T-cell (primary cell): ENCODE data around the gene RAB36. TPM values are rescaled to one million over a fixed set of nuclear protein-coding genes. Genes with fewer than 3 reads are reported as not detected.

Experiments used
- ATAC-seq, 4 experiments: fragments of 200-7000 bp in 3 of 4; fragments of 150-1000 bp in 1 of 4; cut with Tn5 transposase; replicated peaks in 1 of 4; 1 replicate in 3 of 4; 2 replicates in 1 of 4; pipeline ENCODE4 v1.10.0; 2021; ENCODE audit warnings: moderate library complexity in 3 of 4, mild to moderate bottlenecking in 2 of 4, moderate number of reproducible peaks in 1 of 4
- CTCF ChIA-PET, 2 donors: fragments of 300-600 bp; sonication (Branson Sonifier 250); formaldehyde crosslinking; loops; one replicate each; lab custom pipeline; 2022; ENCODE audit warnings: antibody characterized with exemption in 2 of 2; lab: Charles Lee
- POLR2A ChIA-PET, 2 donors: fragments of 300-600 bp; sonication (Branson Sonifier 250); formaldehyde crosslinking; loops; one replicate each; lab custom pipeline; 2022; ENCODE audit warnings: antibody characterized with exemption in 2 of 2; lab: Charles Lee
- DNase-seq, 35 experiments: peaks; one replicate each; pipeline versions ENCODE4 v3.0.0 to v3.0.0-alpha.2; 2013 to 2023
- H3K27ac ChIP-seq: one replicate; pipeline ENCODE4 v1.5.1; 2013; ENCODE audit warnings: low read length
- H3K27me3 ChIP-seq, 2 experiments: replicated peaks in 1 of 2; 1 replicate in 1 of 2; 2 replicates in 1 of 2; pipeline versions ENCODE4 v1.6.1 to v1.7.0; 2013; ENCODE audit warnings: low read length in 1 of 2, mixed read lengths in 1 of 2; ENCODE audit not compliant: control insufficient read depth in 2 of 2, insufficient read depth in 2 of 2; ENCODE audit errors: extremely low read depth in 1 of 2
- H3K36me3 ChIP-seq, 2 donors: 1 replicate in 1 of 2; 2 replicates in 1 of 2; pipeline versions ENCODE4 v1.6.1 to v1.7.0; 2013; ENCODE audit warnings: low read length in 1 of 2; ENCODE audit not compliant: control insufficient read depth in 2 of 2, insufficient read depth in 1 of 2; ENCODE audit errors: extremely low read depth in 1 of 2
- H3K4me1 ChIP-seq, 2 experiments: 1 replicate in 1 of 2; 2 replicates in 1 of 2; pipeline versions ENCODE4 v1.6.1 to v1.7.0; 2013; ENCODE audit warnings: low read length in 2 of 2, mixed read lengths in 1 of 2; ENCODE audit not compliant: insufficient read depth in 2 of 2, control insufficient read depth in 1 of 2; ENCODE audit errors: extremely low read depth in 1 of 2
- H3K4me3 ChIP-seq, 2 donors: 1 replicate in 1 of 2; 2 replicates in 1 of 2; pipeline versions ENCODE4 v1.5.1 to v1.7.0; 2013; ENCODE audit warnings: mild to moderate bottlenecking in 2 of 2, low read length in 1 of 2, moderate library complexity in 1 of 2; ENCODE audit not compliant: control insufficient read depth in 1 of 2; ENCODE audit errors: extremely low read depth in 1 of 2
- H3K9me3 ChIP-seq: 2 replicates; pipeline ENCODE4 v1.7.0; 2013
- H3K27ac Mint-ChIP-seq, 2 donors: one replicate each; pipeline ENCODE4 v1.8.0; 2020 to 2021; ENCODE audit warnings: mild to moderate bottlenecking in 2 of 2, mixed read lengths in 2 of 2
- H3K27me3 Mint-ChIP-seq, 2 donors: one replicate each; pipeline ENCODE4 v1.8.0; 2021 to 2022; ENCODE audit warnings: mixed read lengths in 2 of 2
- H3K36me3 Mint-ChIP-seq: one replicate; pipeline ENCODE4 v1.8.0; 2021; ENCODE audit warnings: mixed read lengths
- H3K4me1 Mint-ChIP-seq, 3 donors: one replicate each; pipeline ENCODE4 v1.8.0; 2020 to 2022; ENCODE audit warnings: mixed read lengths in 3 of 3, mild to moderate bottlenecking in 1 of 3
- H3K4me3 Mint-ChIP-seq, 3 donors: one replicate each; pipeline ENCODE4 v1.8.0; 2020 to 2022; ENCODE audit warnings: mild to moderate bottlenecking in 3 of 3, mixed read lengths in 3 of 3, moderate library complexity in 3 of 3
- H3K9me3 Mint-ChIP-seq, 3 donors: one replicate each; pipeline ENCODE4 v1.8.0; 2020 to 2022; ENCODE audit warnings: mixed read lengths in 3 of 3
- WGBS: methylation state at CpG from one replicate; pipeline ENCODE4 v1.1.5; 2013; ENCODE audit warnings: missing lambda C conversion rate; ENCODE audit not compliant: insufficient coverage; 5-methylcytosine and 5-hydroxymethylcytosine counted together
- total RNA-seq, 35 experiments: library from RNA in 6 of 35; stranded (reverse) in 6 of 35; fragments of 120-200 nt in 1 of 35; gene quantifications; one replicate each; pipeline versions ENCODE4 v1.2.1 to v1.2.4 and lab custom pipeline; 2013 to 2026

Gene RAB36
- total RNA-seq, 5 donors from 2014 or later (not counting 1 experiment from before 2014, with no cell fraction given) = 0.18 to 1.8 (median 0.47) TPM

GRCh38 chr22:23184100-23184763 is 39.0 kb downstream of the RAB36 start:
- ChIA-PET POLR2A (interaction anchor here (0.5 to 0.6 kb wide), 3 partner anchors 42 to 1277 kb away, joined by 3 to 6 read pairs (median 4); partner anchors contain the start of gene RSPH14 (in 1 of the 2)), CTCF (no interaction called here)
- no peak overlapping the region for H3K27ac ChIP-seq
- H3K9me3 ChIP-seq = no peaks in the 10 kb centered on the region
- peaks cover 0 to 9% of the 10 kb centered on the region in 2 donors for H3K36me3 ChIP-seq
- peaks cover 0 to 2% of the 10 kb centered on the region in 2 experiments for H3K27me3 ChIP-seq
- Mint-ChIP-seq H3K27me3 (no peaks in the 10 kb centered on the region), H3K4me3 (peak overlapping the region; percentile 89 to 98 (median 90)), H3K4me1 (peaks cover 73 to 78% (median 74%) of the 10 kb centered on the region in 3 donors), H3K9me3 (no peaks in the 10 kb centered on the region), H3K36me3 (peaks cover 14% of the 10 kb centered on the region), H3K27ac (peak overlapping the region; percentile 86 to 93)
- peaks cover 19 to 74% of the 10 kb centered on the region in 2 experiments for H3K4me1 ChIP-seq
- WGBS = no CpG with 5 or more reads among the region's 3 CpGs
- H3K4me3 ChIP-seq = peak overlapping the region in 1 of 2 donors; percentile 60
- ATAC-seq (no peak), DNase-seq (no peak)

- no peaks in the 10 kb centered on the region for H3K9me3 Mint-ChIP-seq
- ChIA-PET POLR2A (no interaction called here), CTCF (interaction anchor here in 1 of 2 donors (1.5 kb wide), 1 partner anchor 94 kb away, joined by 3 read pairs; no protein-coding TSS in a partner anchor)
- Histone ChIP-seq H3K9me3 (no peaks in the 10 kb centered on the region), H3K27me3 (peaks cover 0 to 2% of the 10 kb centered on the region in 2 experiments), H3K27ac (peak overlapping the region; percentile 43), H3K36me3 (peaks cover 0 to 9% of the 10 kb centered on the region in 2 donors), H3K4me3 (no peak overlapping the region), H3K4me1 (peaks cover 18 to 71% of the 10 kb centered on the region in 2 experiments)
- H3K4me3 Mint-ChIP-seq = peak overlapping the region; percentile 64 to 98 (median 78)
- no peaks in the 10 kb centered on the region for H3K27me3 Mint-ChIP-seq
- H3K4me1 Mint-ChIP-seq = peaks cover 70 to 77% (median 71%) of the 10 kb centered on the region in 3 donors
- DNase-seq = no peak
- no peak for ATAC-seq
- 80% methylated on average over 5 of the region's 5 CpGs for WGBS
- H3K27ac Mint-ChIP-seq = peak overlapping the region; percentile 86 to 93
- H3K36me3 Mint-ChIP-seq = peaks cover 15% of the 10 kb centered on the region
These were observed 39.5 kb downstream of the RAB36 start for GRCh38 chr22:23184764-23185113.

- Histone ChIP-seq H3K27me3 (no peaks in the 10 kb centered on the region), H3K27ac (no peak overlapping the region), H3K36me3 (peaks cover 2 to 12% of the 10 kb centered on the region in 2 donors), H3K4me3 (no peak overlapping the region), H3K9me3 (no peaks in the 10 kb centered on the region), H3K4me1 (peaks cover 12 to 59% of the 10 kb centered on the region in 2 experiments)
- no peaks in the 10 kb centered on the region for H3K9me3 Mint-ChIP-seq
- CTCF ChIA-PET = interaction anchor here in 1 of 2 donors (0.5 to 0.7 kb wide), 2 partner anchors 57 to 116 kb away, joined by 4 to 5 read pairs; no protein-coding TSS in a partner anchor
- H3K27ac Mint-ChIP-seq = peak overlapping the region; percentile 23 to 67
- H3K36me3 Mint-ChIP-seq = peaks cover 26% of the 10 kb centered on the region
- H3K27me3 Mint-ChIP-seq = no peaks in the 10 kb centered on the region
- no CpG with 5 or more reads among the region's 4 CpGs for WGBS
- peak overlapping the region in 1 of 3 donors; percentile 3 for H3K4me3 Mint-ChIP-seq
- ATAC-seq = no peak
- H3K4me1 Mint-ChIP-seq = peaks cover 78 to 81% (median 80%) of the 10 kb centered on the region in 3 donors
- POLR2A ChIA-PET = interaction anchor here in 1 of 2 donors (0.7 kb wide), 1 partner anchor 34 kb away, joined by 3 read pairs; no protein-coding TSS in a partner anchor
- no peak for DNase-seq
These were observed 41.9 kb downstream of the RAB36 start for GRCh38 chr22:23187211-23187610.

GRCh38 chr22:23187871-23188700 is 42.8 kb downstream of the RAB36 start:
- Histone ChIP-seq H3K4me1 (peaks cover 7 to 55% of the 10 kb centered on the region in 2 experiments), H3K36me3 (peaks cover 5 to 19% of the 10 kb centered on the region in 2 donors), H3K9me3 (no peaks in the 10 kb centered on the region), H3K27me3 (no peaks in the 10 kb centered on the region), H3K4me3 (no peak overlapping the region), H3K27ac (no peak overlapping the region)
- DNase-seq = no peak
- H3K4me1 Mint-ChIP-seq = peaks cover 78 to 81% (median 80%) of the 10 kb centered on the region in 3 donors
- no peak for ATAC-seq
- WGBS = 90% methylated on average over 6 of the region's 7 CpGs
- no peak overlapping the region for H3K4me3 Mint-ChIP-seq
- ChIA-PET CTCF (interaction anchor here in 1 of 2 donors (0.6 kb wide), 1 partner anchor 10 kb away, joined by 5 read pairs; no protein-coding TSS in a partner anchor), POLR2A (no interaction called here)
- peak overlapping the region; percentile 24 to 31 for H3K27ac Mint-ChIP-seq
- H3K9me3 Mint-ChIP-seq = no peaks in the 10 kb centered on the region
- no peaks in the 10 kb centered on the region for H3K27me3 Mint-ChIP-seq
- peaks cover 27% of the 10 kb centered on the region for H3K36me3 Mint-ChIP-seq

- H3K27me3 ChIP-seq = no peaks in the 10 kb centered on the region
- Mint-ChIP-seq H3K36me3 (peaks cover 27% of the 10 kb centered on the region), H3K27me3 (no peaks in the 10 kb centered on the region), H3K4me1 (peaks cover 64 to 69% (median 64%) of the 10 kb centered on the region in 3 donors), H3K27ac (no peak overlapping the region), H3K4me3 (no peak overlapping the region), H3K9me3 (no peaks in the 10 kb centered on the region)
- H3K36me3 ChIP-seq = peaks cover 13 to 21% of the 10 kb centered on the region in 2 donors
- WGBS = 100% methylated on average over 3 of the region's 9 CpGs
- H3K9me3 ChIP-seq = no peaks in the 10 kb centered on the region
- H3K4me1 ChIP-seq = peaks cover 2 to 37% of the 10 kb centered on the region in 2 experiments
- ChIA-PET CTCF (interaction anchor here in 1 of 2 donors (1.1 kb wide), 1 partner anchor 13 kb away, joined by 3 read pairs; no protein-coding TSS in a partner anchor), POLR2A (no interaction called here)
- DNase-seq (no peak), ATAC-seq (no peak)
- H3K27ac ChIP-seq = no peak overlapping the region
- H3K4me3 ChIP-seq = no peak overlapping the region
These were observed 45.2 kb downstream of the RAB36 start for GRCh38 chr22:23190526-23190925.

GRCh38 chr22:23192133-23192532 is 46.9 kb downstream of the RAB36 start:
- H3K4me1 Mint-ChIP-seq = peaks cover 48 to 66% (median 61%) of the 10 kb centered on the region in 3 donors
- no peak overlapping the region for H3K27ac Mint-ChIP-seq
- no peaks in the 10 kb centered on the region for H3K27me3 ChIP-seq
- no peak overlapping the region for H3K27ac ChIP-seq
- peaks cover 2 to 34% of the 10 kb centered on the region in 2 experiments for H3K4me1 ChIP-seq
- no peaks in the 10 kb centered on the region for H3K9me3 ChIP-seq
- H3K4me3 ChIP-seq = no peak overlapping the region
- no peaks in the 10 kb centered on the region for H3K27me3 Mint-ChIP-seq
- 72% methylated on average over 4 of the region's 5 CpGs for WGBS
- no peak for DNase-seq
- peaks cover 23% of the 10 kb centered on the region for H3K36me3 Mint-ChIP-seq
- no peak overlapping the region for H3K4me3 Mint-ChIP-seq
- H3K36me3 ChIP-seq = peaks cover 13 to 21% of the 10 kb centered on the region in 2 donors
- H3K9me3 Mint-ChIP-seq = no peaks in the 10 kb centered on the region
- no peak for ATAC-seq
- CTCF ChIA-PET = no interaction called here
- POLR2A ChIA-PET = no interaction called here
